Measurements from ENCODE around the gene WNT10A.

The WNT10A gene

DNA sequence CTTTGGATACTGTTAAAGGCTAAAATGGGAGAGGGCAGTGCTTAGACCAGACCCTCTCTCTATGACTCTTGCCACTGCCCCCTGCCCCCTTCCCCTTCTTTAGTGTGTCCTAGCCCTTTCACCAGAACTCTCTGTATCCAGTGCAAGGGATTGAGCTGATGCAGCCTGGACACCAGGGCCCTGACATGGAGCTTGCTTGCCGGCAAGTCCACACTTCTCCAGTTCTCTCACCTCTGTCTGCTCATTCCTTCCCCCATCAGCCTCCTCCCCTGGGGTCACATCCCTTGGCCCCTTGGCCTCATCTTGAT lies 22.6 kb upstream of the WNT10A start:
- no peak for DNase-seq

DNA sequence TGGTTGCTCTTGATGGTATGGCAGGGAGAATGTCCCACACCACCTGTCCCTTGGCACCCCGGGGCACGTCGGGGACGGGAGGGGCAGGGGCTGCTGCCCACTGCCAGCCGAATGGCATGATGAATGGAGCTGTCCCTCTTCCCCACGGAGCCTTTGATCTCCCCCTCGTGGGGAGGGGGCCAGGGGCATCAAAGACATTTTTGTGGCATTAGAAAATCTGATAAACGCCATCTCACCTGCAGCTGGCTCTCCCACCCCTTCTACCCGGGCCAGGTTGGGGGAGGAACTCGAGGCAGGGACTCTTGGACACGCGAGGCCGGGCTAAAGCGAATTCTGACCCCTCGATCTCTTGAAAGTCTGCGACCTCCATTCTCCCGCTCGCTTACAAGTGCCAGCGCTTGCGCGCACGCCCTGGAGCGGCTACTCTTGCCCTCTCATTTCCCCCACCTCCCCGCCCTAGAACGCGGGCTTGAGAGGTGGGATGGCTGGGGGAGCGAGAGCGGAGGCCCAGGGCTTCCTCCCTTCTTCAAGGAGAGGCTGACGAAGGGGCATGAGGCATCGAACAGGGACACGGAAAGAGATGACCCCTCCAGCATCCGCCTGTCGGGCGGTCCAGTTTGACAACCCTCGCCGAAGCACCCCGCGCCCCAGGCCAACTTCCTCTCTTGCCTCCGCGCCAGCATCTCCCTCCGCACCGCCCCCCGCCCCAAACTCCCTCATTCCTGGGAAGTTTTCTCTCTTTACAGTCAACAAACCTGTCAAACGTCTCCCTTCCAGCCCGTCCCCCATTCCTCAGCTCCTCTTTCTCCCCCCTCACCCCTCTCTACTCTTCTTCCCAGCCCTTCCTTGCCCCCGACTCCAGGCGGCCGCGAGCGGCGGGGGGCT lies 21.7 kb upstream of the WNT10A start:
- DNase-seq: peak in 1 of 3 donors; percentile 33

DNA sequence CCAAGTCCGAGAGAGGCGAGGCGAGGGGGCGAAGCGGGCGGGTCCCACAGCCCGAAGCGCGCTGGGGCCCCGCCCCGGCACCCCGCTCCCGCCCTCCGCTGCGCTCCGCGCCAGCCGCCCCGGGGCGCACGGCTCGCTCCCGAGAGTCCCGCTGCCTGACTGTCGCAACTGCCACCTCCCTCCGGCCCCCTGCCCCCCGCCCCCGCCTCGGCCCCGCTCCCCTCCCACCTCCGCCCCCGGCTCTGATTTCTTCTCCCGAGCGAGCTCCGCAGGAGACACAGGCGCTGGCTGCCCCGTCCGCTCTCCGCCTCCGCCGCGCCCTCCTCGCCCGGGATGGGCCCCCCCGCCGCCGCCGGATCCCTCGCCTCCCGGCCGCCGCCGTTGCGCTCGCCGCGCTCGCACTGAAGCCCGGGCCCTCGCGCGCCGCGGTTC lies 21.1 kb upstream of the WNT10A start, which contains the start of gene WNT6:
Gene WNT6, plus strand, starts transcription at position 250 of the 432 bp plus-strand sequence. CDS start 233 bp downstream, outside the sequence.
- peak in 1 of 3 donors; percentile 53 for DNase-seq

GRCh38 chr2:218859988-218860831 lies 20.4 kb upstream of the WNT10A start:
- DNase-seq: no peak

GRCh38 chr2:218860950-218861381 lies 19.7 kb upstream of the WNT10A start:
- no peak for DNase-seq

DNA sequence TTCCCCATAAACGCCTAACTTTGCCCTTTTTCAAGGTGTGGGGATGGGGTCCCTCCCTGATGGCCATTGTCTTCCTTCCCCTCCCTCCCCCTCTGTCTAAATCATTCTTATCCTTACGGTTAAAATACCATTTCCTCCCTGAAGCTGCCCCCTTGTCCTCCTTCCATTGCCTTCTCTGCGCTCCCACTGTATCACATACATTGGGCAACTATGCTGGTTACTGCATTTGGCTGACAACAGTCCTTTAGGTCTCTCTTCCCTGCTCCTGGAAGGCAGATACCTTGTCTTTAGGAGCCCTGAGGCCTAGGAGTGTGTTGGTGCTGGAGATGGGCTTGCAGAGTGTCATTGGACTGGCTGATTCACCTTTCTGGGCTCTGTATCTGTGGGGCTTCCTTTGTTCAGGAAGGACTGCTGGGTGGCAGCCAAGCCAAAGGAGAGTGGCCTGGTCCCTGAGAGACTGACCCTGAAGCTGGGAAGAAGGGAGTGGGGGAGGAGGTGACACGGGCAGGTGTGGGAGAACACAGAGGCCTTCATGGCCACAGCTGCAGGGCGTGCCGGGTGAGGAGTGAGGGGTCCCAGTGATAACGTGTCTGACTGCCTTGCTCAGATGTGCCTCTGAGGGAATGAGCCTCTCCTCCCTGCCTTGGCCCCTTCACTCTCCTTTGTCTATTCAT lies 18.9 kb upstream of the WNT10A start:
- no peak for DNase-seq

DNA sequence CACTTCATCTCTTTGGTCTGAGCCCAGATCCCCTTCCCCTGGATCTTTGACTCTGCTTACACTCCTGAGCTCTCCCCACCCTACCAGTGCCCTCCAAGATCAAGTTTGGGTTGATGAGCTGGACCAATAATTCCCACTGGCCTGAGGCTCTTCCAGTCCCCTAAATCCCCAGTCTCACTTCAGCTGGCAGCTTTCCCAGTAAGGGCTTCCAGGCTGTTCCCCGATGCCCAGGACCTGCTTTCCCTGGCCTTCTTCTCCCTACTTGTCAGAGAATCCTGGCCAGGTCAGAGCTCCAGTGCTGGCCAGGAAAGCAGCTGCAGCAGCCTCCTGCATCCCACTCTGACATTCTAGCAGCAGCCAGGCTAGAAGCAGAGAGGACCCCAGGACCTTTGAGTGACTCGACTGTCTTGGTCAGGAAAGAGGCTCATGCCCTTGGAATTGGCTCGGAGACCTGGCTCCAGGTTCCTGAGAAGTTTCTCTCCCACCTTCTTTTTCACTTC lies 17.6 kb upstream of the WNT10A start:
- DNase-seq: no peak

DNA sequence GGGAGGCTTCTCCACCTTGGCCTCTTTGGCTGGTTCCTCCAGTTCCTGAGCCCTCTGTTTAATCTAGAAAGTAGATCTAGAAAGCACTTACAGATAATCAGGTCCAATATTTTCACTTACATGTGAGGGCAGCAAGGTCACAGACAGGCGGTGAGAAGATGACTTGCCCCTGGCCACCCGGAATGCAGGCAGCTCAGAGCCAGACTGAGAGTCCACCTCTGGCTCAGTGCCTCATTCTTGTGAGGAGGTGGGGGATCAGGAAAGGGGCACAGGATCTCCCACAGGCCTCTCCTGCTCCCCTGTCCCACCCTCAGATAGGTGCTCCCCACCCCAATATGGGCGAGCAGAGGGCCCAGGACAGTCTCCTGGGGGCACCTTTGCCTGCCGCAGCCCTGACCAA lies 15.3 kb upstream of the WNT10A start:
- no peak for DNase-seq

GRCh38 chr2:218865999-218866398 lies 14.7 kb upstream of the WNT10A start:
- DNase-seq: no peak

- DNase-seq: peak in 2 of 3 donors; percentile 30 to 62
Measured at GRCh38 chr2:218867900-218868299, 12.8 kb upstream of the WNT10A start.

GRCh38 chr2:218869064-218869463 lies 11.6 kb upstream of the WNT10A start:
- DNase-seq: no peak

GRCh38 chr2:218870984-218871344 lies 9.7 kb upstream of the WNT10A start:
- DNase-seq: peak in 2 of 3 donors; percentile 26 to 35

- no peak for DNase-seq
Measured at GRCh38 chr2:218871345-218872302, 9.0 kb upstream of the WNT10A start.

- DNase-seq: no peak
Measured at GRCh38 chr2:218872645-218873358, 7.8 kb upstream of the WNT10A start.

- DNase-seq: no peak
Measured at GRCh38 chr2:218873359-218874194, 7.1 kb upstream of the WNT10A start.

DNA sequence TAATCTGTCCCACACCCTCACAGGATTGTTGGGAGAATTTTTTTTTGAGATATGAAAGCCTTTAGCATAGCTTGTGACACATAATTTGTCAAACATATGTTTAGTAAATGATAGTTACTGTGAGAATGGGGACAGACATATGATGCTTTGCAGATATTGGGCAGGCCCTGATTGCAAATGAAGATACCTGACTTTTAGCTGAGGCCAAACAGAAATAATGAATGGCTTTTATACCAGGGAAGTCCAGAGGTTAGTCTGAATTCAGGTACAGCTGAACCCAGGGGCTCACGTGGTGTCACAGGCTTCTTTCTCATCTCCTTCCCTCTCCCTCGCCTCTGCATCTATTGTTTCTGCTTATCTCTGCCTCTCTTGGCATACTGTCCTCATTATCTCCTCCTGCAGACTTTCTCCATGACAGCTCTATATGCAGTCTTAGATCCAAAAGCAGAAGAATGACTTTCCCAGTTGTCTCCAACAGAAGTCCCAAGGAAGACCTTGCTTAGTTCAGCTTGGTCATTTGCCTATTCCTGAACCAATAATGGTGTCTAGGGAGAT lies 4.9 kb upstream of the WNT10A start:
- DNase-seq: no peak

DNA sequence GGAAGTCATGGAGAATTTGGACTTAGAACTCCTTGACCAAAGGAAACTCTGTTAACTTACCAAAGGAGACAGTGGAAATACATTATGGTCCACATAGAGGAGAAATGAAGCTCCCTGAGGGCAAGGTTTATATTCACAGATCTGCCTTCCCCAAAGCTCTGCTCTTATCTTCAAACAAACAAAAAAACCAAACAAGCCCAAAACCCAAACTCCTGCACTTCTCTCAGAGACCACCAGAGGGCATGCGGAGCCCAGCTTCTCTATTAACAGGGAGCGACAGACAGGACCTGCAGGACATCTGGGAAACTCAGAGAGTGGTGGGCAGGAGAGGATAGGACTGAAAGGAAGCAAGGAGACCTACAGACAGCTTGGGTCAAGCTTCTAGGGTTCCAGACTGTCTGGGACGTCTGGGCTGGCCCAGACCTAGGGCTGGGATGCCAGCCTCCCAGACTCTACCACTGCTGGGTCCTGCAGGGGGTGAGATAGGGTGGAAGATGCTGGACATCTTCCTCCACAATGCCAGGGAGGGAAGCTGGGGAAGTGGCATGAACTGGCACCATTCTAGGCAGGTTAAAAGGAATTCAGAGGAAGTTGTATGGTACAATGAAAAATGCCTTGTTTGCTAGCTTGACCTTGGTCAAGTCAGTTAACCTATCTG lies 4.0 kb upstream of the WNT10A start:
- DNase-seq: peak; percentile 73 to 80 (median 80)

DNA sequence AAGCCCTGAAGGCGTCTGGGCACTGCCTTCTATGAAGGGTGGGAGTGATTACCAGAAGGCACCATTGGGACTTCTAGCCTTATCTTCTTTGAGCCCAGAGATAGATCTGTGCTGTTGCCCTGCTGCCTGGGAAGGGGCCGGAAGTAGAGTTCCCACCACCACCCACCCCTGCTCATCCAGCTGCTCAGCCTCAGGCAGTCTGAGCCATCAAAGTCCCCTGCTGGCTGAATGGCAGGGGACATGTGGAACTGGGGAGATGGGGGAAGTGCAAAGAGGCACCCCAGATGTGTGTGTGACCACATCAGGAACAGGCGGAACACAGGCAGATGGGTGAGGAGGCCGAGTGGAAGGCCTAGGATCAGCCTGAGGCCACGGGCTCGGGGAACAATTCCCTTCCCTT lies 3.3 kb upstream of the WNT10A start:
- no peak for DNase-seq

DNA sequence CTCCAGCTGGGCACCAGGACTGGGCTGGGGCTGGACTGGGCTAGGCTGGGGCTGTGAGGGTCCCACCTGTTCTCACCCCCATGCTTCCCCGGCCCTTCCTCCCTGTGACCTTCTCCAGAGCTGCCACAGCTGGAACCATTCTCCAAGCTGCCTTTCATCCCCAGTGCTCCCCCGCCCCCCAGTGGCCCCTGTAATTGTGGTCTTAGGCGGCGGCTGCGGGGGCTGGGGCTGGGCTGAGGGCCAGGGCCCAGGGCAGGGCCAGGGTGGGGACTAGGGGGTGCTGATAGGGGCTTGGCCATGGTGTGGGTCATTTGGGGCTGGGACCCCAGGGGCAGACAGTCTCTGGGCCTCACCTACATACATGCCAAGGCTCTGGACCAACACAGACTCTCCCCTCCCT lies 2.8 kb upstream of the WNT10A start:
- no peak for DNase-seq
